Uterus (tissue), 2 donors: ENCODE data around the gene LINGO1.

Experiments
- CTCF ChIP-seq, 4 experiments: fragments of 200-600 bp in 2 of 4; fragments of 450-650 bp in 2 of 4; sonication (generic) in 2 of 4; IDR thresholded peaks; one replicate each; pipeline ENCODE4 v1.5.1; 2016 to 2019; ENCODE audit warnings: antibody characterized with exemption in 4 of 4, mild to moderate bottlenecking in 2 of 4, moderate library complexity in 1 of 4
- POLR2A ChIP-seq, 2 donors: fragments of 450-650 bp; IDR thresholded peaks; one replicate each; pipeline ENCODE4 v1.6.1; 2016; ENCODE audit warnings: antibody characterized with exemption in 2 of 2, mild to moderate bottlenecking in 1 of 2, moderate library complexity in 1 of 2

- no peak for TF ChIP-seq CTCF (IDR thresholded peaks at IDR 0.05)
- no peak for TF ChIP-seq POLR2A (IDR thresholded peaks at IDR 0.05)
Observed at GRCh38 chr15:77673866-77674265, 41.2 kb upstream of the LINGO1 start.
